Endothelial cell (in vitro differentiated cells): ENCODE measurements around the gene DCBLD2. TPM values are rescaled to one million over a fixed set of nuclear protein-coding genes. Genes with fewer than 3 reads are reported as not detected.
A peak's percentile ranks its signal among the peaks of the same experiment; 100 is the strongest.

Experiments used
- DNase-seq: peaks from one replicate; pipeline ENCODE4 v3.0.0; 2021; ENCODE audit warnings: low spot score
- H3K27ac Mint-ChIP-seq: one replicate; pipeline ENCODE4 v1.8.0; 2021; ENCODE audit warnings: mixed read lengths, inconsistent platforms; ENCODE audit not compliant: unreplicated experiment
- H3K27me3 Mint-ChIP-seq: one replicate; pipeline ENCODE4 v1.8.0; 2021; ENCODE audit warnings: mild to moderate bottlenecking, moderate library complexity, mixed read lengths, inconsistent platforms; ENCODE audit not compliant: unreplicated experiment
- H3K36me3 Mint-ChIP-seq: one replicate; pipeline ENCODE4 v1.8.0; 2021; ENCODE audit warnings: mild to moderate bottlenecking, low read depth, mixed read lengths, inconsistent platforms; ENCODE audit not compliant: unreplicated experiment
- H3K4me1 Mint-ChIP-seq: one replicate; pipeline ENCODE4 v1.8.0; 2021; ENCODE audit warnings: mild to moderate bottlenecking, mixed read lengths, inconsistent platforms; ENCODE audit not compliant: unreplicated experiment
- H3K4me3 Mint-ChIP-seq: one replicate; pipeline ENCODE4 v1.8.0; 2021; ENCODE audit warnings: mild to moderate bottlenecking, mixed read lengths, inconsistent platforms; ENCODE audit not compliant: unreplicated experiment
- H3K9me3 Mint-ChIP-seq: one replicate; pipeline ENCODE4 v1.8.0; 2021; ENCODE audit warnings: mixed read lengths, inconsistent platforms; ENCODE audit not compliant: unreplicated experiment
- total RNA-seq: library from RNA; stranded (reverse); fragmentation: NEBNext Ultra II Directional; extraction: Animal tissue kit (Norgen Biotek cat#: 25700); gene quantifications from one replicate; pipeline ENCODE4 v1.2.1, GENCODE V29; 2021; ENCODE audit not compliant: unreplicated experiment
- TF ChIP-seq, protein P1 (sequence below): fragments of 200-600 bp; sonication (generic); IDR thresholded peaks from one replicate; pipeline ENCODE4 v1.5.0; 2021; ENCODE audit warnings: antibody characterized with exemption; ENCODE audit not compliant: unreplicated experiment

DCBLD2 gene
- total RNA-seq, 1 donor from 2014 or later: 26.9 TPM

GRCh38 chr3:98821063-98821462 is 80.4 kb downstream of the DCBLD2 start:
- no peaks in the 10 kb centered on the region for H3K4me1 Mint-ChIP-seq
- no peak overlapping the region for H3K4me3 Mint-ChIP-seq
- no peaks in the 10 kb centered on the region for H3K9me3 Mint-ChIP-seq
- H3K27me3 Mint-ChIP-seq: peaks cover 2% of the 10 kb centered on the region
- peaks cover 4% of the 10 kb centered on the region for H3K36me3 Mint-ChIP-seq
- TF ChIP-seq, protein P1, sequence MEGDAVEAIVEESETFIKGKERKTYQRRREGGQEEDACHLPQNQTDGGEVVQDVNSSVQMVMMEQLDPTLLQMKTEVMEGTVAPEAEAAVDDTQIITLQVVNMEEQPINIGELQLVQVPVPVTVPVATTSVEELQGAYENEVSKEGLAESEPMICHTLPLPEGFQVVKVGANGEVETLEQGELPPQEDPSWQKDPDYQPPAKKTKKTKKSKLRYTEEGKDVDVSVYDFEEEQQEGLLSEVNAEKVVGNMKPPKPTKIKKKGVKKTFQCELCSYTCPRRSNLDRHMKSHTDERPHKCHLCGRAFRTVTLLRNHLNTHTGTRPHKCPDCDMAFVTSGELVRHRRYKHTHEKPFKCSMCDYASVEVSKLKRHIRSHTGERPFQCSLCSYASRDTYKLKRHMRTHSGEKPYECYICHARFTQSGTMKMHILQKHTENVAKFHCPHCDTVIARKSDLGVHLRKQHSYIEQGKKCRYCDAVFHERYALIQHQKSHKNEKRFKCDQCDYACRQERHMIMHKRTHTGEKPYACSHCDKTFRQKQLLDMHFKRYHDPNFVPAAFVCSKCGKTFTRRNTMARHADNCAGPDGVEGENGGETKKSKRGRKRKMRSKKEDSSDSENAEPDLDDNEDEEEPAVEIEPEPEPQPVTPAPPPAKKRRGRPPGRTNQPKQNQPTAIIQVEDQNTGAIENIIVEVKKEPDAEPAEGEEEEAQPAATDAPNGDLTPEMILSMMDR: no peak
- H3K27ac Mint-ChIP-seq: no peak overlapping the region
- no peak for DNase-seq

- no peaks in the 10 kb centered on the region for H3K4me1 Mint-ChIP-seq
- H3K4me3 Mint-ChIP-seq: no peak overlapping the region
- no peaks in the 10 kb centered on the region for H3K9me3 Mint-ChIP-seq
- H3K36me3 Mint-ChIP-seq: peaks cover 4% of the 10 kb centered on the region
- H3K27ac Mint-ChIP-seq: no peak overlapping the region
- peaks cover 2% of the 10 kb centered on the region for H3K27me3 Mint-ChIP-seq
- DNase-seq: no peak
- TF ChIP-seq, protein P1: peak; percentile 84
These were observed 83.9 kb downstream of the DCBLD2 start for GRCh38 chr3:98817547-98818041.

- Mint-ChIP-seq H3K36me3 (peaks cover 4% of the 10 kb centered on the region), H3K9me3 (no peaks in the 10 kb centered on the region), H3K4me1 (no peaks in the 10 kb centered on the region), H3K27ac (no peak overlapping the region), H3K4me3 (no peak overlapping the region), H3K27me3 (peaks cover 2% of the 10 kb centered on the region)
- DNase-seq: no peak
- TF ChIP-seq, protein P1: no peak
These were observed 86.6 kb downstream of the DCBLD2 start for GRCh38 chr3:98814817-98815420.

DNA sequence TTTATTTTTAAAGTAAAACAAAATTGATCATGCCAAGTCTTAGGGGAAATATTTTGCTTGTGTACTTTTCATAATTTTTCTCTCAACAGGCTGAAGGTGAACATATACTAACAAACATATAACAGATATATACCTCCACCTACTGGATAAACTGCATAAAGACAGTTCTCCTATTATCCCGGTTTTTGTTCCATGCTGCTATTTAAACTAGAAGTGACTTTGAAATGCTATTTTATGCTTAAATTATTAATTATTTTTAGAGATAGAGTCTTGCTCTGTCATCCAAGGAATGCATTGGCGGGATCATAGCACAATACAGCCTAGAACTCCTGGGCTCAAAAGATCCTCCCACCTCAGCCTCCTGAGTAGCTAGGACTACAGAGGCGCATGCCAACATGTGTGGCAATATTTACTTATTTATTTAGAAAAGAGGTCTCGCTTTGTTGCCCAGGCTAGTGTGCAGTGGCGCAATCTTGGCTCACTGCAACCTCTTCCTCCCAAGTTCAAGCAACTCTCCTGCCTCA is 88.6 kb downstream of the DCBLD2 start:
- TF ChIP-seq, protein P1: peak; percentile 73
- Mint-ChIP-seq H3K9me3 (no peaks in the 10 kb centered on the region), H3K27ac (no peak overlapping the region), H3K4me3 (no peak overlapping the region), H3K27me3 (peaks cover 2% of the 10 kb centered on the region), H3K36me3 (peaks cover 2% of the 10 kb centered on the region), H3K4me1 (no peaks in the 10 kb centered on the region)
- DNase-seq: no peak

GRCh38 chr3:98811048-98811447 is 90.4 kb downstream of the DCBLD2 start:
- H3K36me3 Mint-ChIP-seq: peaks cover 11% of the 10 kb centered on the region
- H3K9me3 Mint-ChIP-seq: no peaks in the 10 kb centered on the region

More at GRCh38 chr3:98811048-98811447, 90.4 kb downstream of the DCBLD2 start:
- Mint-ChIP-seq H3K27me3 (no peaks in the 10 kb centered on the region), H3K4me3 (no peak overlapping the region), H3K4me1 (no peaks in the 10 kb centered on the region), H3K27ac (no peak overlapping the region)
- no peak for DNase-seq
- TF ChIP-seq, protein P1: no peak
